Islet precursor cell (in vitro differentiated cells): ENCODE measurements around the gene CACNA1E.
"Not testable (repeated sequence)": the region's sequence is repeated elsewhere in the genome, so short reads cannot be mapped to it uniquely, and the experiment has no call there.

ENCODE experiments used
- DNase-seq: peaks from one replicate; pipeline ENCODE4 v3.0.0-alpha.2; 2018

The CACNA1E gene

GRCh38 chr1:181846001-181846645 lies 362.8 kb downstream of the CACNA1E start:
- no peak for DNase-seq

GRCh38 chr1:181846681-181847080 lies 363.4 kb downstream of the CACNA1E start:
- DNase-seq = no peak

- no peak for DNase-seq
Measured at GRCh38 chr1:181849071-181849470, 365.8 kb downstream of the CACNA1E start.

DNA sequence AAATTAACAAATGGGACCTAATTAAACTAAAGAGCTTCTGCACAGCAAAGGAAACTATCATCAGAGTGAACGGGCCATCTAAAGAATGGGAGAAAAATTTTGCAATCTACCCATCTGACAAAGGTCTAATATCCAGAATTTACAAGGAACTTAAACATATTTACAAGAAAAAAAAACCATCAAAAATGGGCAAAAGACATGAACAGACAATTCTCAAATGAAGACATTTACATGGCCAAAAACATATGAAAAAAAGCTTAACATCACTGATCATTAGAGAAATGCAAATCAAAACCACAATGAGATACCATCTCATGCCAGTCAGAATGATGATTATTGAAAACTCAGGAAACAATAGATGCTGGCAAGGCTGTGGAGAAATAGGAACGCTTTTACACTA lies 370.9 kb downstream of the CACNA1E start:
- DNase-seq = not testable (repeated sequence)

DNA sequence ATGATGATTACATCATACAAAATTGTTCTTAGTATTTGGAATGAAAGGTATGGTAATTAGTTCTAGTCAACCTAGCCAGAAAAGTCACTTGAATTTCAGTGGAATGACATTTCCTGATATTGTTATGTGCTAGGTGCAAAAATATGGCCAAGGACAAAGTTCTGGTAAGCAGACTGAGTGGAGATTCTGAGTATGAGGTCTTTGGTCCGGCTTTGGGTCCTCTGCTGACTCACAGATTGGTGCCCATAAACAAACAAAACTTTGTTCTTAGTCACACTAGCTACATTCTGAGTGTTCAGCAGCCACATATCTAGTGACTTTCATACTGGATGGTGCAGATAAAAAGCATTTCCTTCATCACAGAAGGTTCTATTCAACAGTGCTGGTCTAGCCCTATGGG lies 372.1 kb downstream of the CACNA1E start:
- DNase-seq = no peak
